Uterus (tissue), 4 donors: ENCODE data around the gene TBC1D26. TPM values are rescaled to one million over a fixed set of nuclear protein-coding genes. Genes with fewer than 3 reads are reported as not detected.
"Not testable (repeated sequence)": the region's sequence is repeated elsewhere in the genome, so short reads cannot be mapped to it uniquely, and the experiment has no call there.

ENCODE experiments used
- DNase-seq, 2 donors: peaks; one replicate each; pipeline ENCODE4 v3.0.0-alpha.2; 2019 to 2020
- H3K27ac ChIP-seq, 2 donors: fragments of 200-600 bp; sonication (generic); 1 replicate in 1 of 2; 2 replicates in 1 of 2; pipeline ENCODE4 v1.5.1; 2016 to 2018
- H3K27me3 ChIP-seq, 2 donors: fragments of 200-600 bp; sonication (generic); one replicate each; pipeline ENCODE4 v1.5.1; 2018 to 2019; ENCODE audit warnings: control low read depth in 1 of 2
- H3K36me3 ChIP-seq, 2 donors: fragments of 200-600 bp; sonication (generic); one replicate each; pipeline ENCODE4 v1.5.1; 2019; ENCODE audit warnings: control low read depth in 1 of 2
- H3K4me1 ChIP-seq, 2 donors: fragments of 200-600 bp; sonication (generic); one replicate each; pipeline ENCODE4 v1.5.1; 2018 to 2019; ENCODE audit warnings: control low read depth in 1 of 2
- H3K4me3 ChIP-seq, 2 donors: fragments of 200-600 bp; sonication (generic); 1 replicate in 1 of 2; 2 replicates in 1 of 2; pipeline ENCODE4 v1.5.1; 2018 to 2019; ENCODE audit warnings: mild to moderate bottlenecking in 1 of 2
- H3K9me3 ChIP-seq, 2 donors: fragments of 200-600 bp; sonication (generic); one replicate each; pipeline ENCODE4 v1.5.1; 2019; ENCODE audit warnings: control low read depth in 1 of 2
- POLR2A ChIP-seq, 2 donors: fragments of 450-650 bp; IDR thresholded peaks; one replicate each; pipeline ENCODE4 v1.6.1; 2016; ENCODE audit warnings: antibody characterized with exemption in 2 of 2, mild to moderate bottlenecking in 1 of 2, moderate library complexity in 1 of 2
- intact Hi-C: fragments of 100-400 bp; cut with DNase I; formaldehyde crosslinking; loops from one replicate; pipeline ENCODE4 v1.15.1; 2023; ENCODE audit warnings: low total_unique reads
- small RNA-seq: library from RNA; depleted of rRNA; stranded (forward); fragments of <200 nt; gene quantifications from one replicate; pipeline ENCODE3, GENCODE V24; 2016
- total RNA-seq, 4 donors: library from RNA; depleted of rRNA in 3 of 4; stranded (reverse); fragments of >200 nt in 3 of 4; gene quantifications; one replicate each; pipeline versions ENCODE4 v1.1.0 to v1.2.4, GENCODE V29; 2014 to 2023
- TF ChIP-seq, protein P1 (sequence below), 4 experiments: fragments of 200-600 bp in 2 of 4; fragments of 450-650 bp in 2 of 4; sonication (generic) in 2 of 4; IDR thresholded peaks; one replicate each; pipeline ENCODE4 v1.5.1; 2016 to 2019; ENCODE audit warnings: antibody characterized with exemption in 4 of 4, mild to moderate bottlenecking in 2 of 4, moderate library complexity in 1 of 4
- donor health status: DM: yes; HTN: yes; CAD: no.

The TBC1D26 gene
- total RNA-seq, 4 donors from 2014 or later, result 0.90 to 1.2 TPM; not detected in 2

DNA sequence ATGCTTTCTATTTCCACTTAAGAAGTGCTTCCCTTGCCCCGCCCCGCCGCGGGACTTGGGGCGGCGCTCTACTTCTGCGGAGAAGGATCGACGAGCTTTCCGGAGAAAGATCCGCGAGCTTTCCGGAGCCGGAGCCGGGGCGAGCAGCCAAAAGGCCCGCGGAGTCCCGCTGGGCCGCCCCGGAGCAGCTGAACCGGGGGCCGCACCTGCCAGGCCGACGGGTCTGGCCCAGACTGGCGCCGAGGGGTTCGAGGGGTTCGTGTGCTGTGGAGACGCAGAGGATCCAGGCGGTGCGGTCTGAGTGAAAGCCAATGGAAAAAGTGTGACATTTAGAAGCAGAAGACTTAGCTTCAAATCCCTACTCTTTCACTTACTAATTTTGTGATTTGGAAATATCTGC lies 50.8 kb downstream of the TBC1D26 start:
- H3K36me3 ChIP-seq, result no peaks in the 10 kb centered on the region
- H3K4me1 ChIP-seq, result no peaks in the 10 kb centered on the region
- H3K9me3 ChIP-seq, result no peaks in the 10 kb centered on the region
- H3K27ac ChIP-seq, result peak overlapping the region; percentile 5 to 63
- DNase-seq, result peak; percentile 42 to 68
- H3K27me3 ChIP-seq, result no peaks in the 10 kb centered on the region
- intact Hi-C loops, result no loop called here
- H3K4me3 ChIP-seq, result peak overlapping the region; percentile 20 to 33
- TF ChIP-seq POLR2A (IDR thresholded peaks at IDR 0.05), result no peak
- TF ChIP-seq, protein P1, sequence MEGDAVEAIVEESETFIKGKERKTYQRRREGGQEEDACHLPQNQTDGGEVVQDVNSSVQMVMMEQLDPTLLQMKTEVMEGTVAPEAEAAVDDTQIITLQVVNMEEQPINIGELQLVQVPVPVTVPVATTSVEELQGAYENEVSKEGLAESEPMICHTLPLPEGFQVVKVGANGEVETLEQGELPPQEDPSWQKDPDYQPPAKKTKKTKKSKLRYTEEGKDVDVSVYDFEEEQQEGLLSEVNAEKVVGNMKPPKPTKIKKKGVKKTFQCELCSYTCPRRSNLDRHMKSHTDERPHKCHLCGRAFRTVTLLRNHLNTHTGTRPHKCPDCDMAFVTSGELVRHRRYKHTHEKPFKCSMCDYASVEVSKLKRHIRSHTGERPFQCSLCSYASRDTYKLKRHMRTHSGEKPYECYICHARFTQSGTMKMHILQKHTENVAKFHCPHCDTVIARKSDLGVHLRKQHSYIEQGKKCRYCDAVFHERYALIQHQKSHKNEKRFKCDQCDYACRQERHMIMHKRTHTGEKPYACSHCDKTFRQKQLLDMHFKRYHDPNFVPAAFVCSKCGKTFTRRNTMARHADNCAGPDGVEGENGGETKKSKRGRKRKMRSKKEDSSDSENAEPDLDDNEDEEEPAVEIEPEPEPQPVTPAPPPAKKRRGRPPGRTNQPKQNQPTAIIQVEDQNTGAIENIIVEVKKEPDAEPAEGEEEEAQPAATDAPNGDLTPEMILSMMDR (IDR thresholded peaks at IDR 0.05), result no peak

DNA sequence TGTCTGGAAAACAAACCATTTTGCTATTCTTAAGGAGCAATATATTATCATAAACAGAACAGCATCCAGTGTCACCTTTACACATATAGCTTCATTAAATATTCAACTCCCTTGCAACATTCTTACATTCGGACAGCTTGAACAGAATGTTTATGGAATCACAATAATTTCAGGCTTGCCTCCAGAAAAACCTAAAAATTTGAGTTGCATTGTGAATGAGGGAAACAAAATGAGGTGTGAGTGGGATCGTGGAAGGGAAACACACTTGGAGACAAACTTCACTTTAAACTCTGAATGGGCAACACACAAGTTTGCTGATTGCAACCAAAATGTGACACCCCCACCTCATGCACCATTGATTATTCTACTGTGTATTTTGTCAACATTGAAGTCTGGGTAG lies 51.4 kb downstream of the TBC1D26 start:
- H3K9me3 ChIP-seq, result no peaks in the 10 kb centered on the region
- H3K36me3 ChIP-seq, result no peaks in the 10 kb centered on the region
- H3K27me3 ChIP-seq, result no peaks in the 10 kb centered on the region
- H3K27ac ChIP-seq, result no peak overlapping the region
- no peak for DNase-seq
- TF ChIP-seq POLR2A (IDR thresholded peaks at IDR 0.05), result no peak
- TF ChIP-seq, protein P1 (IDR thresholded peaks at IDR 0.05), result no peak
- H3K4me1 ChIP-seq, result no peaks in the 10 kb centered on the region
- no peak overlapping the region for H3K4me3 ChIP-seq
- intact Hi-C loops, result no loop called here

DNA sequence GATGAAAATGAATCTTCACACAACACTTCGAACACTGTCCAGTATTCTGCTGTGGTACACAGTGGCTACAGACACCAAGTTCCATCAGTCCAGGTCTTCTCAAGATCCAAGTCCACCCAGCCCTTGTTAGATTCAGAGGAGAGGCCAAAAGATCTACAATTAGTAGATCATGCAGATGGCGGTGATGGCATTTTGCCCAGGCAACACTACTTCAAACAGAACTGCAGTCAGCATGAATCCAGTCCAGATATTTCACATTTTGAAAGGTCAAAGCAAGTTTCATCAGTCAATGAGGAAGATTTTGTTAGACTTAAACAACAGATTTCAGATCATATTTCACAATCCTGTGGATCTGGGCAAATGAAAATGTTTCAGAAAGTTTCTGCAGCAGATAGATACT lies 52.3 kb downstream of the TBC1D26 start:
- H3K4me3 ChIP-seq, H3K36me3 ChIP-seq, H3K9me3 ChIP-seq, H3K27ac ChIP-seq, intact Hi-C loops, H3K27me3 ChIP-seq, H3K4me1 ChIP-seq: not testable (repeated sequence)
- DNase-seq, result peak; percentile 21 to 35

DNA sequence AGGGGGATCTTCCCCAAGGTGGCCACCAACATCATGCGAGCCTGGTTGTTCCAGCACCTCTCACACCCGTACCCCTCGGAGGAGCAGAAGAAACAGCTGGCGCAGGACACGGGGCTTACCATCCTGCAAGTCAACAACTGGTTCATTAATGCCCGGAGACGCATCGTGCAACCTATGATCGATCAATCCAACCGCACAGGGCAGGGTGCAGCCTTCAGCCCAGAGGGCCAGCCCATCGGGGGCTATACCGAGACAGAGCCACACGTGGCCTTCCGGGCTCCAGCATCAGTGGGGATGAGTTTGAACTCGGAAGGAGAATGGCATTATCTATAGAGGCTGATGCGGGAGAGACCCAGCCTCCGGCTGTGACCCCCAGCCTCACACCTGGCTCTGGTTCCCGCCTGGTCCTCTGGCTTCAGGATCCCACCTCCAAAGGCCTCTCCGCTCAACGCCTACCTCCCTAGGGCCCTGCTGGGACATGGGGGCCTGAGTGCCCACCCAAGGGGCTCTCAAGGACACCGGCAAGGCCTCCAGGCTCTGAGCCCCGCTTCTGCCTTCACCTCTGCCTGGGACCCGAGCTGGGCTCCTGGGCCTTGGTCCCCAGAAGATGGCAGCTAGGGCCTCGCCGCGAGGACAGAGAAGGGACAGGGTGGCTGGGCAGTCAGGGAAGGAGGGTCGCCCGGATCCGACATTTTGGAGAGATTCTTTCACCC lies 55.4 kb downstream of the TBC1D26 start:
- intact Hi-C loops, H3K4me3 ChIP-seq, H3K36me3 ChIP-seq, H3K27ac ChIP-seq, H3K9me3 ChIP-seq, DNase-seq, H3K27me3 ChIP-seq, H3K4me1 ChIP-seq: not testable (repeated sequence)

DNA sequence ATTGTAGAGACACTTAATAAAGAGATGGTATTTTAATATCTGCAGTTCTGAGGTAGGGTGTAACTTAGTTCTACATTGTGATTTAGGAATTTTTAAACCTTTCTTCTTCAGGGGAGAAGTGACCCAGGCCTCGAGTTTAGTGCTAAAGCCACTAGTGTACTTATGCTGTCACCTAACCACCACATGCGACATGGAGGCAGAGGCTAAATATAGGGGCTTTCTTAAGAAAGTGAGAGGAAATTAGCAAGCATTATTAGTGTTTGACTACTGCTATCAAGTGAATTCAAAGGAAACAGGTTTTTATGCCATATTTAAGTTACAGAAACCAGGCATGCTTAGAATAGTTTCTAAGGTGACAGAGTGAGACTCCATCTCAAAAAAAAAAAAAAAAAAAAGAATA lies 56.3 kb downstream of the TBC1D26 start:
- H3K27me3 ChIP-seq, H3K4me1 ChIP-seq, H3K4me3 ChIP-seq, DNase-seq, H3K27ac ChIP-seq, intact Hi-C loops, H3K9me3 ChIP-seq, H3K36me3 ChIP-seq: not testable (repeated sequence)

Small RNAs within 50 kb of the gene (small RNA-seq; reads per million reads assigned to genes)
- gene AC015922.1 (not detected), gene RNA5SP436 (not detected)

Other genes with a start within 250 kb of the TBC1D26 start
- gene TVP23C, start 168.8 kb upstream of the TBC1D26 start, total RNA-seq, result 10 to 100 TPM; 19.4 to 62.4 (median 44.7) TPM
- under 1 TPM in 2 of 4 donors, not detected in 2; 0.41 to 0.64 TPM for gene FBXW10B, start 112.6 kb upstream of the TBC1D26 start, total RNA-seq
- 10 to 100 TPM; 11.0 to 30.8 (median 19.4) TPM for gene TRIM16, start 48.0 kb upstream of the TBC1D26 start, total RNA-seq
- 10 to 100 TPM in 3 of 4 donors, 1 to 10 TPM in 1; 5.6 to 79.0 (median 17.4) TPM for gene ZNF286A, start 32.5 kb upstream of the TBC1D26 start, total RNA-seq
- 1 to 10 TPM in 2 of 4 donors, not detected in 2; 2.1 to 2.7 TPM for gene ADORA2B, start 212.8 kb downstream of the TBC1D26 start, total RNA-seq